ENCODE measurements around the gene PDE4A.
"Not testable (repeated sequence)": the region's sequence is repeated elsewhere in the genome, so short reads cannot be mapped to it uniquely, and the experiment has no call there.

Gene PDE4A

DNA sequence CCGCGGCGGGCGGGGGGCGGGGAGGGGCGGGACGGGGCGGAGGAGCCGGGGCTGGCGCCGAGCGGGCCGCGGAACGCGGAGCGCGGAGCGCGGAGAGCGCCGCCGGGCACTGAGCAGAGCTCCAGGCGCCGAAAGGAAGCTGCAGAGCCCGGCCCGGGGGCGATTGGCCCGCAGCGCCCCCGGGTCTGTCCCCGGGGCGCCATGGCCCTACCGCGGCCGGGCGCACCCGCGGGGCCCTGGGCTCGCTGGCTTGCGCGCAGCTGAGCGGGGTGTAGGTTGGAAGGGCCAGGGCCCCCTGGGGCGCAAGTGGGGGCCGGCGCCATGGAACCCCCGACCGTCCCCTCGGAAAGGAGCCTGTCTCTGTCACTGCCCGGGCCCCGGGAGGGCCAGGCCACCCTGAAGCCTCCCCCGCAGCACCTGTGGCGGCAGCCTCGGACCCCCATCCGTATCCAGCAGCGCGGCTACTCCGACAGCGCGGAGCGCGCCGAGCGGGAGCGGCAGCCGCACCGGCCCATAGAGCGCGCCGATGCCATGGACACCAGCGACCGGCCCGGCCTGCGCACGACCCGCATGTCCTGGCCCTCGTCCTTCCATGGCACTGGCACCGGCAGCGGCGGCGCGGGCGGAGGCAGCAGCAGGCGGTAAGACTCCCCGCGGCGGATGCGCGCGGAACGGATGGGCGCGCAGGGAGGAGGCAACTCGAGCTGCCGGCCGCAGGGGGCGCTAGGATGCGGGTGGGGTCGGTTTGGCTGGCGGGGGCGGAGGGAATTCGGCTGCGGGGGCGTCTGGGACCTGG is at the start of gene PDE4A:
Gene PDE4A (plus strand): TSS at position 95 of the 796 bp plus-strand sequence. CDS start 227 bp downstream, at position 322.
- no peak for TF ChIP-seq POLR2A (IDR thresholded peaks at IDR 0.05; ENCODE audit: low read length)
- no peak for TF ChIP-seq GATA1 (IDR thresholded peaks at IDR 0.05; ENCODE audit: low read depth, low read length)
- DNase-seq = peak; percentile 74 to 81

DNA sequence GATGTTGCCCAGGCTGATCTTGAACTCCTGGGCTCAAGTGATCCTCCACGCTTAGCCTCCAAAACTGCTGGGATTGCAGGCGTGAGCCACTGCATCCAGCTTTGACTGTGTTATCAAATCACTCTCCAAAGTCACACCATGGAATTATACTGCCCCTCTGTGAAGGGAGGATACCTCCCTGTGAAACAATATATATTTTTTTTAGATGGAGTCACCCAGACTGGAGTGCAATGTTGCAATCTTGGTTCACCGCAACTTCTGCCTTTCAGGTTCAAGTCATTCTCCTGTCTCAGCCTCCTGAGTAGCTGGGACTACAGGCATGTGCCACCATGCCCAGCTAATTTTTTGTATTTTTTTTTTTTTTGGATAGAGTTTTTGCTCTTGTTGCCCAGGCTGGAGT is 47.6 kb upstream of the PDE4A start:
- DNase-seq = no peak
- no peak for TF ChIP-seq POLR2A (IDR thresholded peaks at IDR 0.05; ENCODE audit: low read length)
- no peak for TF ChIP-seq GATA1 (IDR thresholded peaks at IDR 0.05; ENCODE audit: low read depth, low read length)

DNA sequence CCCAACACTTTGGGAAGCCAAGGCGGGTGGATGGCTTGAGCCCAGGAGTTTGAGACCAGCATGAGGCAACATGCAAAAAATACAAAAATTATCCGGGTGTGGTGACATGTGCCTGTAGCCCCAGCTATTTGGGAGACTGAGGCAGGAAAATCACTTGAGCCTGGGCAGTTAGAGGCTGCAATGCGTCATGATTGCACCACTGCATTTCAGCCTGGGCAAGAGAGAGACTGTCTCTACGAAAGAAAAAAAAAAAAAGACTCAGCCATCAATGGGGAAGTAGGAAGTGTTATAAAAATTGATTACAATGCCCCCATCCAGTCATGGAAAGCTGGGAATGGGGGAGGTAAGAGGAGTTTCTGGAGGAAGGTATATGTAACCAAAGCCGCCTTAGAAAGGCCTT is 45.4 kb upstream of the PDE4A start:
- no peak for DNase-seq
- no peak for TF ChIP-seq GATA1 (IDR thresholded peaks at IDR 0.05; ENCODE audit: low read depth, low read length)
- no peak for TF ChIP-seq POLR2A (IDR thresholded peaks at IDR 0.05; ENCODE audit: low read length)

DNA sequence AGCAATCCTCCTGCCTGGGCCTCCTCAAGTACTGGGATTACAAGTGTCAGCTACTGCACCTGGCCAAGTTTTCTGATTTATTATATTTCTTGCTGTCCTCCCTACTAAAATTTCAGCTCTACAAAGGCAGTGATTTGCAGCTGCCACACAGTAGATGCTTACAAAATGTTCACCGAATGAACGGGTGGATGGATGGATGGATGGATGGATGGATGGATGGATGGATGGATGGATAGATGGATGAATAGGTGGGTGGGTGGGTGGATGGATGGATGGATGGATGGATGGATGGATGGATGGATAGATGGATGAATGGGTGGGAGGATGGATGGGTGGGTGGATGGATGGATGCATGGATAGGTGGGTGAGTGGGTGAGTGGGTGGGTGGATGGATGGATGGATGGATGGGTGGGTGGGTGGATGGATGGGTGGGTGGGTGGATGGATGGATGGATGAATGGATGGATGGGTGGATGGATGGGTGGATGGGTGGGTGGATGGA is 43.1 kb upstream of the PDE4A start:
- DNase-seq = not testable (repeated sequence)

DNA sequence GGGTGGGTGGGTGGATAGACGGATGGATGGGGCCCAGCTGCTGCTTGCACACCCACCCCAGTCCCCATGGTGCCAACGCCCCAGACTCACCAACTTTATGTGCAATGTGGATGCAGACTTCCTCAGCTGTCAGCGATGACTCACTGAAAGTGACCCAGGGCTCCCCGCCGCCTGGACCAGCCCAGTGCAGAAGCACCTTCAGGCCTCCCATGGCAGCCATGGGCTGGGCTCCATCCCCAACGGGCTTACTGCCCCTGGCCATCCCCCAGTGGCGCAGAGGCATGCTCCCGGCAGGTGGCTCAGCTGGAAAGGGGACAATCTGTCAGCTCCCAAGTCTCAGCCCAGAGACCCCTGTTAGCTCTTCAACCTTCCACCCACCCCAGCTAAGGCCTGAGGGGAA is 42.2 kb upstream of the PDE4A start:
- TF ChIP-seq GATA1 (IDR thresholded peaks at IDR 0.05; ENCODE audit: low read depth, low read length) (no peak), POLR2A (IDR thresholded peaks at IDR 0.05; ENCODE audit: low read length) (no peak)
- DNase-seq = no peak

DNA sequence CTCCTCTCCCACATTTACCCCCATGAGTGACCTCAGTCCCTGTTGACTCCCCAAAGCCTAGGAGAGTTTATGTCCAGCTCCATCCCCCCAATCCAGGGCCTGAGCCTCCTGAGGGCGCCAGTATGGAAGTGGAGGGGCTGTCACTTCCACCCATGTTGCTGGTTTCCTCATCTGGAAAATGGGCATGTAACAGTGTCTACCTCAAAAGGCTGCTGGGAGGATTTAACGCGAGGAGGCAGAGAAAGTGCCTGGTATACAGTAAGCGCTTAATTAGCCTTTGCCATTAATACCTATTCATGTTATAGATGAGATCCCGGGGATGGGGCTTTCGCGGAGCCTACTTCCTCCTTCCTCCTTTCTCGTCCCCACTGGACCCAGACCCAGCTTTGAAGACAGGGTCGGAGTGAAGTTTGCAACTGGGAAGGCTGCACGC is 40.4 kb upstream of the PDE4A start:
- TF ChIP-seq POLR2A (IDR thresholded peaks at IDR 0.05; ENCODE audit: low read length) = no peak
- TF ChIP-seq GATA1 (IDR thresholded peaks at IDR 0.05; ENCODE audit: low read depth, low read length) = no peak
- no peak for DNase-seq

DNA sequence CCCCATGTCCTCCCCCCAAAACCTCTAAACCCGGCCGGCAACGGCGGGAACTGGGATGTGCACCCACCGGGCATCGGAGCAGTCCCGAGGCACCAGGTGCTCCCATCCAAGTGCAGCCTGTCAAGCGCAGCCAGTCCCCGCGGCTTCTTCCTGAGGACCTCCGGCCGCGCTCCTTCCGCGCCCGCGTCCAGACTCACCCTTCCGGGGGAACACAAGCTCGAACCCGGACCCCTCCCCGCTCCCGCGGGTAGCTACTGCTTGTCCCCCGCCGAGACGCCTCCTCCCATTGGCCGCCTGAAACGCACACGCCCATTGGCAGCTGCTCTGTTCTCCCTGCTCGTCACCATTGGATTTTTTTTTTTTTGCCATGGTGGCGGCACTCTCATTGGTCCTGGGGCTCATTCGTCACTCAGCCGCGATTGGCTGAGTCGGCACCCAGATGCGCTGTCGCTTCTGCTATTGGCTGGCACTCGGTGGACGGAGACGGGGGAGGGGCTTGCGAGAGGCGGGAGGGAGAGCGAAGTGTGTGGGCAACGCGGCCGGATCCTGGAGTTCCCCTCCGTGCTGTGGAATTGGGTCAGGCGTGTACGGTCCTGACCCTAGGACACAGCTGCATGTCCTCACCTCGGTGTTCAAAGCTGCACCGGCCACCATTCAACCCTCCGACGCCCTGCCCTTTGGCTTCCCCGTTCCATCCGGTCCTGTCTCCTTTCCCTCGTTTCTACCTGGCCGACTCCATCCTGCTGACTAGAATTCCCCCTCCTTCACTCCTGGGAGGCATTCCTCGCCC is 39.8 kb upstream of the PDE4A start, which contains the start of gene TYK2:
Gene TYK2 (minus strand): TSS at position 260 of the 790 bp plus-strand sequence. CDS start 2,166 bp downstream, outside the sequence.
- peak; percentile 99 for DNase-seq
- TF ChIP-seq POLR2A (IDR thresholded peaks at IDR 0.05; ENCODE audit: low read length) (peak; percentile 88), GATA1 (IDR thresholded peaks at IDR 0.05; ENCODE audit: low read depth, low read length) (no peak)

DNA sequence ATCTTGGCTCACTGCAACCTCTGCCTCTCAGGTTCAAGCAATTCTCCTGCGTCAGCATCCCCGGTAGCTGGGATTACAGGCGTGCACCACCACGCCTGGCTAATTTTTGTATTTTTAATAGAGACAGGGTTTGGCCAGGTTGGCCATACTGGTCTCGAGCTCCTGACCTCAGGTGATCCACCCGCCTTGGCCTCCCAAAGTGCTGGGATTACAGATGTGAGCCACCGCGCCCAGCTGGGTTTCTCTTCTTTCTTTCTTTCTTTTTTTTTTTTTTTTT is 37.2 kb upstream of the PDE4A start:
- DNase-seq = not testable (repeated sequence)

DNA sequence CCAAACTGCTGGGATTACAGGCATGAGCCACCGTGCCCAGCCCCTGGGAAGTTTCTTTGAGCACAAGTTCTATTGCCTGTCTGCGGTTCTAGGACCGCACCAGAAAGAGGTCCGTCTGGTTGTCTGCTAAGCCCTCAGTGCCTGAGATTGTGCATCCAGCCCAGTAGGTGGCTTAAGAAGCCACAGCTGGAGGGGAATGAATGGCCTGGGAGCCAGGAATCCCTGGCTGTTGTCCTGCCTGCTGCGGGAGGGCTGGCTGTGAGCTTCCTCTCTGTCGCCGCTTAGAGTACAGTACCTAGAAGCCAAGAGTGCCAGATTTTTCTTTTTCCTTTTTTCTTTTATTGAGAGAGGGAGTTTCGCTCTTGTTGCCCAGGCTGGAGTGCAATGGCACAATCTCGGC is 35.8 kb upstream of the PDE4A start:
- no peak for TF ChIP-seq GATA1 (IDR thresholded peaks at IDR 0.05; ENCODE audit: low read depth, low read length)
- TF ChIP-seq POLR2A (IDR thresholded peaks at IDR 0.05; ENCODE audit: low read length) = no peak
- DNase-seq = no peak

DNA sequence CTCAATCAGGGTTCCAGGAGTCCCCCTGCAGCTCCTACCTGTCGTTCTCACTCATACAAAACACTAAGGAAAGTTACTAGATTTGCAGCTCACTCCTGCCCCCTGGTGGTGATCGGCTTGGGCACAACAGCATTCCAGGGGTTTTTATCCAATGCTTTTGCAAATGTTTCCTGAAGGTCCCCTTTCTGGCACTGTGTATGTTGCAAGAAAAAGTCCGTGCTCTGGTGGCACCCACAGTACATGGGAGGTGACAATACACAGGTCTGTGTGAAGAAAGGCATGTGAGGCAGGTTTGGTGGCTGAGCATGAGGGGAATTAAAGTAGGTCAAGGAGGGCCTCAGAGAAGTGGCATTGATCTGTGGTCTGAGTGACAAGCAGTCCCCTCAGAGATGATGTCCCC is 31.4 kb upstream of the PDE4A start:
- peak; percentile 39 for TF ChIP-seq POLR2A (IDR thresholded peaks at IDR 0.05; ENCODE audit: low read length)
- TF ChIP-seq GATA1 (IDR thresholded peaks at IDR 0.05; ENCODE audit: low read depth, low read length) = no peak
- DNase-seq = peak; percentile 79 to 92

DNA sequence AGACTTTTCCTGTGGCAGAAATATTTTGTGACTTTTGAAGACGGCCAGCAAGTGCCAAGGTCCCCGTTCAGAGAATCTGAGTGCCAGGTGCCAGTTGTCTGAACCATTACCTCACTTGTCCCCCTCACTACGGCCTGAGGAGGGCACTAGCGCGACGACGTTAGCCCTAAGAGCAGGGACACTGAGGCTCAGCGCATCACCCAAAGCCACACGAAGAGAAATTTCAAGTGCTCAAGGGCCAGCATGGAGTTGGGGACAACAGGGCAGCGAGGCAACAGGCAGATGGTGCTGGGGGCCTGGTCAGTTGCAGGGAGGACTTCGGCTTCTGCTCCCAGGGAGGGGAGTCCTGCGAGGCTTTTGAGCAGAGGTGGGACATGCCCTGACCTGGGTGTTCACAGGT is 30.5 kb upstream of the PDE4A start:
- no peak for DNase-seq
- TF ChIP-seq GATA1 (IDR thresholded peaks at IDR 0.05; ENCODE audit: low read depth, low read length) (no peak), POLR2A (IDR thresholded peaks at IDR 0.05; ENCODE audit: low read length) (no peak)

DNA sequence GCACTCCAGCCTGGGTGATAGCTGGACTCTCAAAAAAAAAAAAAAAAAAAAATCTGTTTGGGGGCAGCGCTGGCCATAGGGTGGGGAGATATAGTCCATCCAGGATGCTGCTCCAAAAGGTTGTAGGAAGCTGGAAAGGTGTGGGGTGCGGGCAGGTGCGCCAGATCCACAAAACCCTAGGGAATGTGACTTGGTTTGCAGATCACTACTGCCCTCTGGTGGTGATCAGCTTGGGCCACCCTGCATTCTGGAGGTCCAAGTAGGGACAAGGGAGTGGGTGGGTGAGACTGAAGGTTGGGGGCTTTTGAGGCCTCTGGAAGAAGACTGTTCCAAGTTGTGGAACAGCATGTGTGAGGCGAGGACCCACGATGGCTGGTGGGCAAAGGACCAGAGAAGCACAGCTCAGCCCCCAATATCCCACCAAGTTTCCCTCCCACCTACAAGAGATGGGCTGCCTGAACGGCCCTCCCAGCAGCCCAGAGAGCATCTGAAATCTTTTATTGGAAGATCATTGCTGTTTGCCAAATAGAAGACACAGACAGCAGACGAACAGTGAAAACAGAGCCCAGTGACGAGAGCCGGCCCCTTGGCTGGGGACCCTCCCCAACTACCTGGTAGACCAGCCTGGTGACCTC is 29.6 kb upstream of the PDE4A start:
- TF ChIP-seq GATA1 (IDR thresholded peaks at IDR 0.05; ENCODE audit: low read depth, low read length) = no peak
- no peak for TF ChIP-seq POLR2A (IDR thresholded peaks at IDR 0.05; ENCODE audit: low read length)
- peak; percentile 82 to 91 for DNase-seq

DNA sequence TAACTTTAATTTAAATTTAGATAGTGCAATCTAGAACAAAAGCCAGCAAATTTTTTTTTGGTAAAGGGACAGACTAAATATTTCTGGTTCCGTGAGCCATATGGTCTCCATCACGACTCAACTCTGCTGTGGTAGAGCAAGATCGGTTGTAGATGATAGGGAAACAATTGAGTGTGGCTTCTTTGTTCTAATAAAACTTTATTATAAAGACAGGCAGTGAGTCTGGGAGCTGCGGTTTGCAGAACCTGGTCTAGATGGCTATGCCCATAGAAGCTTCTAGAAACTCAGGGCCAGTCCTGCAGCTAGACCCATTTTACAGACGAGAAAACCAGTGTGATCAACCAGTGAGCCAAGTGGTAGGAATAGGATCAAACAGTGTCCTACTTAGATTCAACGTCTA is 28.2 kb upstream of the PDE4A start:
- TF ChIP-seq POLR2A (IDR thresholded peaks at IDR 0.05; ENCODE audit: low read length) (no peak), GATA1 (IDR thresholded peaks at IDR 0.05; ENCODE audit: low read depth, low read length) (no peak)
- DNase-seq = no peak

DNA sequence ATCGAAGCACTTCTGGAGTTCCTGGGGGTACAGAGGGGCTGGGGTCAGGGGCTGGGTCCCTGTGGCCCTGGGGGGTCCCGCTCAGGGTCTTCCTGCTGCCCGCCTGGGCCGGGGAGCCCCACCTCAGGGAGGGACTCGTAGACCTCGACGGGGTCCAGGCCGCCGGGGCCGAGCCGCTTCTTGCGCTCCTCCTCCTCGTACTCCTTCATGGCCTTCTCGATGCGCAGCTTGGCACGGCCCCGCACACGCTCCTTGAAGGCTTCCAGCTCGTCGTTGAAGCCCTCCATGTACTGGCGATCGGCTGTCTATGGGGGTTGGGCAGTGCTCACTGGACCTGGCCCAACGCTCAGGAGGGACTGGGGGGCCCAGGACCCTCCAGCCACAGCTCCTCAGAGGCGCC is 27.2 kb upstream of the PDE4A start:
- no peak for DNase-seq
- TF ChIP-seq GATA1 (IDR thresholded peaks at IDR 0.05; ENCODE audit: low read depth, low read length) (no peak), POLR2A (IDR thresholded peaks at IDR 0.05; ENCODE audit: low read length) (no peak)
